ENCODE data around the gene DLGAP4. TPM values are rescaled to one million over a fixed set of nuclear protein-coding genes. Genes with fewer than 3 reads are reported as not detected.

Gene DLGAP4
- total and polyA plus RNA-seq, 2 of the 13 experiments (the other 11 are each of a cell fraction or from before 2014, with no cell fraction given): 15.2 to 26.7 TPM

DNA sequence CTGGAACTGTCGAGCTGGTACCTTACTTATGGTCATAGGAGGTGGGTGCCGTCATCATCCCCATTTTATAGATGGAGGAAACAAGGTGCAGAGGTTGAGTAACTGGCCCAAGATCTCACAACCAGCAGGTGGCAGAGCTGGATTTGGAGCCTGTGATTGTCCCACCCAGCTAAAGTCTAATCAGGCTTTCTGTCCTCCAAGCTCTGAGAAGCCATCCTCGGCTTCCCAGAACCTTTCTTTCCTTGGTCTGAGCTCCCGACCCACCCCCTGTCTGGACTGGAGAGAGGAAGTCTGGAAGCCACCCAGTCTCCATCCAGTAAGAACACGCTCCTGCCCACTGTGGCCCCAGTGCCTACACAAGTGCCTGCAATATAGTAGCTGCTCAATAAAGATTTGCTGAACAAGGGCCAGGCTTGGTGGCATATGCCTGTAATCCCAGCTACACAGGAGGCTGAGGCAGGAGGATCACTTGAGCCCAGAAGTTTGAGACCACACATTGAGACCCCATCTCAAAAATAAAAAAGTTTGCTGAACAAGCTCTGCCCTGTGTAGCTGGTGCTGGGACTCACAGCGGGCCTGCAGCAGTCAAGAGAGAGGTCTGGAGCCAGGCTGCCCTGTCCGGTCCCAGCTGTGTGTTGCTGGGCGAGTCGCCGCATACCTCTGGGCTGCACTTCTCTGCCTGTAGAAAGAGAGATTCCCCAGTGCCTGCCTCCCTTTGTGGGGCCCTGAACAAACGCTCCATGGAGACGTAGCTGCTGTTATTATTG lies 32.5 kb upstream of the DLGAP4 start:
- intact Hi-C loops (cut with micrococcal nuclease; ENCODE audit: unreplicated experiment) (loop anchor here (10.0 kb wide), 1 partner anchor 121 kb away; no protein-coding TSS in a partner anchor), in situ Hi-C loops (cut with HindIII; ENCODE audit: extremely low pct_ligation_motif_present, low pct_unique_long_range_greater_than_20kb) (no loop called here)
- 47% methylated on average over 8 of the region's 12 CpGs for WGBS (ENCODE audit: low lambda C conversion rate)
- Histone ChIP-seq H3K9me3 (ENCODE audit: low read length) (no peaks in the 10 kb centered on the region), H4K20me1 (ENCODE audit: insufficient read depth, low read length) (no peaks in the 10 kb centered on the region), H2AFZ (ENCODE audit: low read length) (no peak overlapping the region), H3K4me3 (replicated peaks in 1 of 3; ENCODE audit: insufficient read depth in 1 of 3, low read depth in 2 of 3, low read length in 3 of 3) (no peak overlapping the region), H3K9ac (ENCODE audit: insufficient read depth, low read depth, low read length) (no peak overlapping the region), H3K36me3 (replicated peaks in 1 of 2; ENCODE audit: control insufficient read depth in 1 of 2, insufficient read depth in 2 of 2, low read length in 2 of 2) (no peaks in the 10 kb centered on the region), H3K4me2 (ENCODE audit: low read depth, low read length) (no peak overlapping the region), H3K4me1 (ENCODE audit: insufficient read depth, low read length) (peaks cover 30% of the 10 kb centered on the region), H3K27me3 (ENCODE audit: control insufficient read depth in 1 of 2, insufficient read depth in 2 of 2, low read length in 2 of 2) (peaks cover 0 to 27% of the 10 kb centered on the region in 2 experiments; a peak in 4 of 5 replicates), H3K79me2 (ENCODE audit: insufficient read depth, low read length) (peaks cover 3% of the 10 kb centered on the region), H3K27ac (ENCODE audit: extremely low read length, insufficient read depth, low read length) (no peak overlapping the region)
- CTCF ChIA-PET (ENCODE audit: low intra/inter-chr PET ratio, low total read pairs): interaction anchor here (0.7 to 1.2 kb wide), 2 partner anchors 126 to 166 kb away, joined by 4 to 5 read pairs; no protein-coding TSS in a partner anchor
- ATAC-seq (no peak; the same call in 2 of the 3 replicates), FAIRE-seq (no peak), DNase-seq (ENCODE audit: low spot score) (no peak)
- POLR2A ChIA-PET: interaction anchor here (1.1 kb wide), 1 partner anchor 37 kb away, joined by 3 read pairs; no protein-coding TSS in a partner anchor
- BruUV-seq (replicated peaks): no TSS peak
- TF ChIP-seq ZMYM3 (CRISPR knock-in tag; IDR thresholded peaks at IDR 0.05): peak; percentile 55; the same call in 1 of the 2 replicates
- TF ChIP-seq TBL1XR1 (IDR thresholded peaks at IDR 0.05; ENCODE audit: borderline replicate concordance, low read length, partially characterized antibody): peak; percentile 5
- TF ChIP-seq SMYD3 (CRISPR knock-in tag; IDR thresholded peaks at IDR 0.05): no peak
- peak; percentile 67; the same call in 1 of the 2 replicates for TF ChIP-seq ZMYM2 (CRISPR knock-in tag; IDR thresholded peaks at IDR 0.05)
- TF ChIP-seq, protein P1, sequence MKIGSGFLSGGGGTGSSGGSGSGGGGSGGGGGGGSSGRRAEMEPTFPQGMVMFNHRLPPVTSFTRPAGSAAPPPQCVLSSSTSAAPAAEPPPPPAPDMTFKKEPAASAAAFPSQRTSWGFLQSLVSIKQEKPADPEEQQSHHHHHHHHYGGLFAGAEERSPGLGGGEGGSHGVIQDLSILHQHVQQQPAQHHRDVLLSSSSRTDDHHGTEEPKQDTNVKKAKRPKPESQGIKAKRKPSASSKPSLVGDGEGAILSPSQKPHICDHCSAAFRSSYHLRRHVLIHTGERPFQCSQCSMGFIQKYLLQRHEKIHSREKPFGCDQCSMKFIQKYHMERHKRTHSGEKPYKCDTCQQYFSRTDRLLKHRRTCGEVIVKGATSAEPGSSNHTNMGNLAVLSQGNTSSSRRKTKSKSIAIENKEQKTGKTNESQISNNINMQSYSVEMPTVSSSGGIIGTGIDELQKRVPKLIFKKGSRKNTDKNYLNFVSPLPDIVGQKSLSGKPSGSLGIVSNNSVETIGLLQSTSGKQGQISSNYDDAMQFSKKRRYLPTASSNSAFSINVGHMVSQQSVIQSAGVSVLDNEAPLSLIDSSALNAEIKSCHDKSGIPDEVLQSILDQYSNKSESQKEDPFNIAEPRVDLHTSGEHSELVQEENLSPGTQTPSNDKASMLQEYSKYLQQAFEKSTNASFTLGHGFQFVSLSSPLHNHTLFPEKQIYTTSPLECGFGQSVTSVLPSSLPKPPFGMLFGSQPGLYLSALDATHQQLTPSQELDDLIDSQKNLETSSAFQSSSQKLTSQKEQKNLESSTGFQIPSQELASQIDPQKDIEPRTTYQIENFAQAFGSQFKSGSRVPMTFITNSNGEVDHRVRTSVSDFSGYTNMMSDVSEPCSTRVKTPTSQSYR (CRISPR knock-in tag; IDR thresholded peaks at IDR 0.05; ENCODE audit: borderline replicate concordance): 0 out of 2 replicates have a peak, but pooled peaks have one; percentile 10
- no peak for TF ChIP-seq ELF3 (CRISPR knock-in tag; IDR thresholded peaks at IDR 0.05)
- no peak for TF ChIP-seq NFIB (CRISPR knock-in tag; IDR thresholded peaks at IDR 0.05; ENCODE audit: borderline replicate concordance)
- 0 out of 2 replicates have a peak, but pooled peaks have one; percentile 8 for TF ChIP-seq TAF1 (CRISPR knock-in tag; IDR thresholded peaks at IDR 0.05)
- no peak for TF ChIP-seq ZNF124 (CRISPR knock-in tag; IDR thresholded peaks at IDR 0.05)
- no peak for TF ChIP-seq ONECUT2 (CRISPR knock-in tag; IDR thresholded peaks at IDR 0.05)
- no peak for TF ChIP-seq BRCA1 (CRISPR knock-in tag; IDR thresholded peaks at IDR 0.05)
- peak; percentile 35; the same call in 1 of the 2 replicates for TF ChIP-seq CEBPG (CRISPR knock-in tag; IDR thresholded peaks at IDR 0.05)
- TF ChIP-seq, protein P2, sequence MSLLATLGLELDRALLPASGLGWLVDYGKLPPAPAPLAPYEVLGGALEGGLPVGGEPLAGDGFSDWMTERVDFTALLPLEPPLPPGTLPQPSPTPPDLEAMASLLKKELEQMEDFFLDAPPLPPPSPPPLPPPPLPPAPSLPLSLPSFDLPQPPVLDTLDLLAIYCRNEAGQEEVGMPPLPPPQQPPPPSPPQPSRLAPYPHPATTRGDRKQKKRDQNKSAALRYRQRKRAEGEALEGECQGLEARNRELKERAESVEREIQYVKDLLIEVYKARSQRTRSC (CRISPR knock-in tag; IDR thresholded peaks at IDR 0.05; ENCODE audit: low read depth): peak; percentile 33; the same call in 1 of the 2 replicates
- no peak for TF ChIP-seq SKI (IDR thresholded peaks at IDR 0.05; ENCODE audit: partially characterized antibody)
- no peak for TF ChIP-seq XBP1 (CRISPR knock-in tag; IDR thresholded peaks at IDR 0.05)
- no peak for TF ChIP-seq ZNF20 (CRISPR knock-in tag; IDR thresholded peaks at IDR 0.05)
- TF ChIP-seq ZNF3 (CRISPR knock-in tag; IDR thresholded peaks at IDR 0.05): no peak
- TF ChIP-seq PAF1 (CRISPR knock-in tag; IDR thresholded peaks at IDR 0.05): no peak
- TF ChIP-seq ZFP36L2 (CRISPR knock-in tag; IDR thresholded peaks at IDR 0.05): no peak
- TF ChIP-seq ZNF382 (CRISPR knock-in tag; IDR thresholded peaks at IDR 0.05; ENCODE audit: borderline replicate concordance): no peak
- TF ChIP-seq ZNF839 (CRISPR knock-in tag; IDR thresholded peaks at IDR 0.05; ENCODE audit: borderline replicate concordance): no peak
- TF ChIP-seq MAFK (conservative IDR thresholded peaks at IDR 0.05 in 1 of 2, IDR thresholded peaks at IDR 0.05 in 1 of 2; ENCODE audit: low read length in 2 of 2): no peak
- TF ChIP-seq KDM1A (CRISPR knock-in tag; IDR thresholded peaks at IDR 0.05): peak; percentile 84
- TF ChIP-seq ZNF614 (CRISPR knock-in tag; IDR thresholded peaks at IDR 0.05; ENCODE audit: borderline replicate concordance): peak; percentile 45; the same call in 1 of the 2 replicates

All from HepG2 (cell line).